GM19240 (cell line): ENCODE results near the gene ACACA.
"Not testable (repeated sequence)": the region's sequence is repeated elsewhere in the genome, so short reads cannot be mapped to it uniquely, and the experiment has no call there.

ENCODE experiments used
- DNase-seq: peaks from one replicate; pipeline ENCODE4 v3.0.0; 2011; ENCODE audit warnings: low spot score; ENCODE audit not compliant: insufficient read length

Gene ACACA

DNA sequence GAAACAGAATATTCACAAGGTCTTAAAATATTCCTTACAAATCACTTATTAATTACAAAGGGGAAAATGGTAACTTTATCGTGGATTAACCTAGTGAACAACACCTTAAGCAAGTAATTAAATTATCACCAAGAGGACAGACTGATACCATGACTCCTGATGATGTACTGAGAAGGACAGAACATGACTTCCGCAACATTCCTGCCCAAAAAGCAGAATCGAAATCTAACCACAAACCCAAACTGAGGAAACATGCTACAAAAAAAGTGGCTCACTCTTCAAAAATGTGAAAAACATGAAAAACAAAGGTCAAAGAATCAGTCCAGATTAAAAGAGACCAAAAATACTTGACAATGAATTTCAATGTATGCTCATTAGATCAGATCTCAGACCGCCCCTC is 306.4 kb downstream of the ACACA start:
- DNase-seq, result no peak

DNA sequence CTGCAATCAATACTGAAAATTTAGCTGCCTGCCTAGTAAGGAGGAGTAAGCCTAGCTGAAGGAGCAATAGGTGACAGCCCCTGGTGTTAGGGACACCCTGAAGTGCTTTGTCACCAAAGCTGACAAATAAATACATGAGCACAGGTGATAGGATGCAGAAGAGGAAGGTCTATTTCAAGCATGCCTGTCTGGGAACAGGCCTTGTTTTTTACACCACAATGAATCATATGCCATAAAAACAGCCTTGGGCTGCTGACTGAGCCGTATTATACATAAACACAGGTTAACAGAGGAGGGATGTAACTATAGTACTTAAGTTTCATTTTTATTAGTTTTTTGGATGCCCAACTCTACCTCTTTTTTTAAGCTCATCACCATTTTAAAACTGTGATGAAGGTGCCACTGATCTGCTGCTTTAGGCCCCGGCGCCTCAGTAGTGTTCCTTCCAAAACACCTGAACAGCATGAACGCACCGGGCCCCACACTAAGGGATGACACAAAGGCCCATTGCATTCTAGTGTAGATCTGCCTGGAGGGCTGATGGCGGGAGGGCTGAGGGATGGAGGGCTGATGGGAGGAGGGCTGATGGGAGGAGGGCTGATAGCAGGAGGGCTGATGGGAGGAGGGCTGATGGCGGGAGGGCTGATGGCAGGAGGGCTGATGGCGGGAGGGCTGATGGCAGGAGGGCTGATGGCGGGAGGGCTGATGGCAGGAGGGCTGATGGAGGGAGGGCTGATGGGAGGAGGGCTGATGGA is 307.5 kb downstream of the ACACA start:
- no peak for DNase-seq

DNA sequence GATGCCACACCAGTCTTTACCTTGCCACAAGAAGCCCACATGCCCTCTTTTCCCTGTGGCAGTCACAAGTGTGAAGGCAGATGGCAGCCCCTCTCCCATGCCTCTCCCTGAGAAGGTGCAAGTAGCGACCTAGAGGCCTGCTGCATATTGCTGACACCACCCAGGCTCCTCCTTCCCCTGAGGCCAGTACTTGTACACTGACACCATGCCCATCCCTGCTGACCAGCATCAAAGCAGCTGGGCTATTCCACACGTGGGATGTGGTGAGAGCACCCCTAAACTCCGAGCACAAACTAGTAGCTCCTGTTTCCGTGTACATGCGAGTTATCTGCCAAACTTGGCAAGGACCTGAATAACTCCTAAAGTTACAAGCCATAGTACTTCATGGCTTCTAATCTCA is 308.5 kb downstream of the ACACA start:
- DNase-seq, result no peak

DNA sequence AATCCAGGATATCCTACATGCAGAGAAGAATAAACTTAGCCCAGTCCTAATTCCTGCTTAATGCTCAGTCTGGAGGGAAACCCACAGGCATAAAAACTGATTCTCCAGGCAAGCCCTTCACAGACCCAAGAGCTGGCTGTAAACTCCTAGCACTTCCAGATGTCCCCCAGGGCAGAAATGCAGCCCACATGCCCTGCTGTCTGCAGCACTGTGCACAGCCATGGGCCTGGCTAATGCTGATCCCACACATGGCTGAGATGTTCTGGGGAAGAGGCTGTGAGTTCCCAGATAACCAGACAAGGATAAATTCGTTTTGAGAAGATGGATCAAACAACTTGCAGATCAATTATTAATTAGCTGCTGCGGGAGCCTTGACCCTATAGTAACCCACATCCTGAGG is 309.5 kb downstream of the ACACA start:
- DNase-seq, result no peak

DNA sequence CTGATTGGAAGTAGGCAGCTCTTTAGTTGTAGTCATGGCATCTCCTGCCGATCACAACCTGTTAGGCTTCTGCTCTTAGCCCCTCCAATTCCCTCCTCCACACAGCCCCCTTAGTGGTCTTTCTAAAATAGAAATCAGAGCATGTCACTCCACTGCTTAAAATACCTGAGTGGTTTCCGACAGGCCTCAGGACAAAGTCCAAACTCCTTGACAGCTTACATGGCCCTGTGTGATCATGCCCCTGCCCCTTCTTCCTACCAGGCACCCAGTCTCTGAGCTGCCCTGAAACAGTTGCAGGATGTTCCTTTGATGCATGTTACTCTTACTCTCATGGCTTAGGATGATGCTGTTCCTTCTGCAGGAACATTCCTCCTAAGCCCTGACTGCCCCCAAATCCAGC is 310.6 kb downstream of the ACACA start:
- DNase-seq, result no peak

DNA sequence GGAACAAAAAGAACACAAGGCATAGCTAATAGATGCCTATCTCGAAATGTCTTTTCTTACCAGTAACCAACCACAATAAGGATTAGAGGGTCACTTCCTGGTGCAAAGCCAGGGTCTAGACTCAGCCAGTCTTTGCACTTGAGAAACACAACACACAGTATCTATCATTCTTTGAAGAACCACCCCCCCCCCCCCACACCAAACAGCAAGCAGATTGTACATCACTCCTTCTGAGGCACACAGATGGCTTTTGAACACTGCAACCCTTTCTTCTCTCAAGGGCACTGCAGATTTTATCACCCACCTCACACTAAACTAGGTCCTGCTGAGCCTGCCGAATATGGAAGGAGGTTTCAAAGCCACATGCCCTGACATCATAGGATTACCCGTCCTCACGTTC is 312.2 kb downstream of the ACACA start:
- DNase-seq, result no peak

DNA sequence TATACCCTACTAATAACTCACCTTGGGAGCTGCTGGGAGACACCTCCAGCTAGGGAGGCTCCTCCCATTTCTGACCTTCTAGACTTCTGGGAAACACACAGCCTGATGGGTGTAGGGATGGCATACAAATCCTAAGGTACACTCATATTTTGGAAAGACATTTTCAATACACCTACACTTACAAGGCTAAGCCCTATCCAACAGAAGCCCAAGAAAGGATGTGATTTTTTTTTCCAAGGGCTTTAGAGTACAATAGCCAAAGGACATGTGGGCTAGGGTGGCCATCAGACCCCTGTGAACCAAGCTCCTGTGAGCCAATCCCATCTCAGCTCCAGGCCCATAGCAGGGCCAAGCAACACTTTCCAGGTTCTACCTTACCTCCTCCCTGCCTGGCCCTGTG is 313.9 kb downstream of the ACACA start:
- no peak for DNase-seq

DNA sequence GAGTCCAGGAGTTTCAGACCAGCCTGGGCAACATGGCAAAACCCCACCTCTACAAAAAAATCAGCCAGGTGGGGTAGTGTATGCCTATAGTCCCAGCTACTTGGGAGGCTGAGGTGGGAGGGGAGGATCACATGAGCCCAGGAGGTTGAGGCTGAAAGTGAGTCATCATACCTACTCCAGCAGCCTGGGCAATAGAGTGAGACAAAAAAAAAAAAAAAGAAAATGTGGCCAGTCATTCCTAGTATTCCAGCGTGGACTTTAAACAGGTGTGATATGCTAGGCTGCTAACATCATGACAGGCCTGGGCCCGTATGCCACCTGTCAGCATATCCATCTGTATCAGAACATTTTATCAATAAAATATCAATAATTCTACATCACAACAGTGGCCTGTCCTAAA is 314.6 kb downstream of the ACACA start:
- no peak for DNase-seq

DNA sequence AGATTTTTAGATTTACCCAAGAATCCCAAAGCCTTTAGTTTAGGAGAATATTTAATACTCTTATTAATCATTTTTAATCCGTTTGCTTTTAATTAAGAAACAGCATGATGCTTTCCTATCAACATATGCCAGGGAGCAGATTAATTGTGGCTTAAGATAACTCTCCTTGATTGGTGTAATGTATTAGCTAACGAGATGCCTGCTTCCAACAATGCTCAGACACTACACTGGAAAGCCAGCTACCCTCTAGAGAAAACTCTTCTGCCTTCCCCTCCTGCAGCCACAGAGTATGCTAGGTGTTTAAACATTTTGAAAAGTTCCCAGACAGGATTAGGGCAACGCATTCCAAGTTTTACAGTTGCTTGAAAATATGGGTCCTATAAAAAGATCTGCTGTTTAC is 315.7 kb downstream of the ACACA start:
- no peak for DNase-seq

DNA sequence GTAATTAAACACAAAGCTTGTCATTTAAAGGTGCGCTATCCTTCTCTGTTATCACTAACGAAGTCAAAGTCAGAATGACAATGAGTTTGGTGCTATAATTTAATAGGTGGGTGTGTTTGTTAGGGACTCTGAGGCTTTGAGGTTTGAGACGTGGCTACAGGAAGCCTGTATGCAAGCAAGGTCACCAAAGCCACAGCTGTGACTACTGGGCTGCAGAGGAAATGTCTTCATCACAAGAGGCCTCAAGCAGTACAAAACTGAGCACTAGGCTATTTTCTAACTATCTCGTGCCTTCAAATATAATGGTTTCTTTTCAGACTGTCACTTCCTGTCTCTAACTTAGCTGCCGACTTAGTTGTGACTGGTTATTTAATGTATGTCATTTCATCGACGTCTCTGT is 316.7 kb downstream of the ACACA start:
- peak; percentile 26 for DNase-seq

DNA sequence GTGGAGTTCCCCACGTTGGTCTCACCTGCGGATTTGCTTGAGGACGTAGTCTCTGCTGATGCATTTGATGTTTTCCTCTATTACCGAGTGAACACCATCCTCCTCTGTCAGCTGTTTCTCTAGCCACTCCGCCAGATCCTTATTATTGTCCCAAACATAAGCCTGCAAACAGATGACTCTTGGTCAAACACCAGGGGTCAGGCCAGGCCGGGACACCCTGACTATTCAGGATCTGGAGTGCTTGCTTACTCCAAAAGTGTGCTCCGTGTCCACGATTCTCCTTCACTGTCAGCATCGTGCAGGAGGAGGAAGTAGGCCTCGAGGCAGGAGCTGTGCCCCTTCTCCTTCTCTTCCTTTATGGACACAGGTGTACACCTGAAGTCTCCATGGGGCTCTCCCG is 317.7 kb downstream of the ACACA start:
- no peak for DNase-seq

DNA sequence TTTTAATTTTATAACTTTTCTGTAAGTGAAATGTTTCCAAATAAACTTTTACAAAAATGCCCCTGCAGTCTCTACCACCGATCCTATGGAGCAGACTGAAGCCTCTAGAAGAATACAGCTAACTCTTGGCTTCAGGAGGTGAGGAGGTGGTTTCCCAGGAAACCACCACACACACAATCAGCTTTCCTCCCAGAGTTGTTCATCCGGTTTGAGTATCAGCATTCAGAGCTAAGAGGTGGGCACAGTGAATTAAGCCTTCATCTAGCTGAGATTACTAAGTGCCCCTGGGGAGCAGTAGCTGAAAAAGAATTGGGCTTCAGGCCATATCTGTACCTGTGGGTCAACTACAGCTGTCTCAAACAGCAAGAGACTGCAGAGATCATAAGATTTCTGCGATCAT is 318.2 kb downstream of the ACACA start:
- no peak for DNase-seq

DNA sequence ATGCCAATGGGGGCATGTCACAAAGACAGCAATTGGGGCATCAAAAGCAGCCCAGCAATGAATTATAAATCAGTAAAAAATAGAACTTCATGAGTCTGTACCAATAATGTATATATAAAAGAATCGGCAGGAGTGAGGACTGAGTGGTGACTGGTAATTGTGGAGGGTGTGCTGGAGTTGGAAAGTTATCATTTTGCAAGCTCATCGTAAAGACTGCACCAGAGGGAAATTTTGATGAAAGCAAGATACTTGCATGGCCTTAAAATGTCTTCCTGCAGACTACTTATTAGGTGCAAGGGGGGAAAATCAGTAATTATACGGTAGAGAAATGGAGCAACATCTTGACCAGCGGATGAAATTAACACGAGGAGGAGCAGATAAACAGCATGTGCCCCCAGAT is 319.0 kb downstream of the ACACA start:
- no peak for DNase-seq

DNA sequence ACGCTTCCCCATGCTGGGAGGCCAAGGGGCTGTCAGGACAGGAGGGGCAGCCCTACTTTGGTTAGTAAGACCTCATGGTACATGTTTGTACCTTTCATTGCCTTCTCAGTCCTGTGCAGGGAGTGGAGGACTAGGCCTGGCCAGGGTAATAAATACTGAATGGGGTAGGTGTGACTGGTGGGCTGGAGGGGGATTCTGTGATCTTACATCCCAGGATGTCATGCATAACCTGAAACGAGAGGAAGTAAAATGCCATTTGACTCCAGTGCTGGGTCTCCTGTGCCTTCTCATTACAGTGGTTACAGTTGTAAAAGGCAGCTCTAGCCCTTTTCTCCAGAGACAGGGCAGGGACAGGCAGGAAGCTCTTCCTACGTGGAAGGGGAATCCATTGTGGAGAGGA is 319.7 kb downstream of the ACACA start:
- no peak for DNase-seq

DNA sequence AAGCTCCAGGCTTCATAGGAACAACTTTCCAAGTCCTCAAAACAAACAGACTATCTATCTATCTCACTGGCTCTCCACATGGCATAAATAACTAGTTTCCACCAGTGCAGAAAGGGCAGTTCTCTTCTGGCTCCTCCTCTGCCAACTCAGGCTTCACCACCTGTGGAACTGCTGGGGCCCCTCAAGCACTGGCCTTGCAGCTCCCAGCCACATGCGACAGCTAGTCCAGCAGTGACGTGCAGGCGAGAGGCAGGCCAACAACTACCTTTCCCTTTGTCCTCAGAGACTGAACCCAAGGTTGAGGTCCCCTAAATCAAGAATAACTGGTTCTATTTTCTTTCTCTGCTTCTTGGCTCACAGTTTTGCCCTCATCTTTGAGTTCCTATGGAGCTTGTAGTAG is 320.3 kb downstream of the ACACA start:
- no peak for DNase-seq

DNA sequence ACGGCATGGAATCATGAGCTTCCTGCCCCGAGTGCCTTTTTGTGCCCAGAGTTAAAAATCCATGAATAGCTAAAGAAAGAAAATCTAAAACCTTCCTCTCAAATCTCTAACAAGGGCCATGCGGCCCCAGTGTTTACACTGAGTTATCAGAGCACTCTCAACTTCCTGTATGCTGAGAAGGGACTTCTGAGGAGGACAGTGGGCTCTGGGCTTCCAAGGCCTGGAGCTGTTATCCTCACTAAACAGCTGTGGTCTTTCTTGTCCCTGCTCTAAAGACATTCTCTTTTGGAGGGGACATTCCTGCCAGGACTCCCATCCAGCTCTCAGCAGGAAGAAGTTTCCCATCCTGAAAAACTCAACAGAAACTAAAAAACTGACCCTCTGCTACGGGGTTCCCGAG is 322.3 kb downstream of the ACACA start:
- DNase-seq, result no peak

DNA sequence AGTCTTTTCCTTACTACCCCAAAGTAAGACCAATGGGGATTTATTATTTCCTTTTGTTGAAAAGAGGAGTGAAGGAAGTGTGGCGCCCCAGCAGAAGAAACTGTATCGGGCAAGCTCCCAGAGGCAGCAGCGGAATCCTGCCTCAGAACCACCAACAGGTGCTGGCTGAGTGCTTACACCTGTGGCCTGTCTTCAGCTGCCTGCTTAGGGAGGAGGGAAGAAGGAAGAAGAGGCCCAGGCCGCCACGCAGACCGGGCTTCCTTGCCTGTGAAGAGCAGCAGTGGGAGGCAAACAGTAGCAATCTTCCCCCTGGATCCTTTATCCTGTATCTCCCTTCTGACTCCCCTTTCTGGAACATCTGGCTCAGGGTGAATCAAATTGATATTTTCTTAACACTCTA is 323.2 kb downstream of the ACACA start:
- no peak for DNase-seq

DNA sequence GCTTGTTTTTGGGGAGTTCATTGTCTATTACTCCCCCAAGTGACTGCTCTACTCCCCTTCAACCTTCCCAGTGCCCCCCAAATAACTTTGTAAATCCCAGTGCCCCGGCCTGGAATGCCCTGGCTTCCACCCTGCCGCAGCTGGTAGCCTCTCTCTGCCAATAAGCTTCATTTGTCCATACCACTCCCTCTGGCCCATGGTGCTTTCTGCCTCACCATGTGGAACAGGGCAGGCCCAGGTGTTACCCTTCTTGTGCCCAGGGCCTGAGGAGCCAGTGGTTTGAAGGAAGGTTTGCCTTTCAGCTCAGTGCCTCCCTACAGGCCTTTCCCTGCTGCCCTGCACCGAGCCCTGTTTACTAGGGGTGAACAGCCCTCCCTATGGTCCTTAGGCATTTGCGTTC is 323.7 kb downstream of the ACACA start:
- no peak for DNase-seq

DNA sequence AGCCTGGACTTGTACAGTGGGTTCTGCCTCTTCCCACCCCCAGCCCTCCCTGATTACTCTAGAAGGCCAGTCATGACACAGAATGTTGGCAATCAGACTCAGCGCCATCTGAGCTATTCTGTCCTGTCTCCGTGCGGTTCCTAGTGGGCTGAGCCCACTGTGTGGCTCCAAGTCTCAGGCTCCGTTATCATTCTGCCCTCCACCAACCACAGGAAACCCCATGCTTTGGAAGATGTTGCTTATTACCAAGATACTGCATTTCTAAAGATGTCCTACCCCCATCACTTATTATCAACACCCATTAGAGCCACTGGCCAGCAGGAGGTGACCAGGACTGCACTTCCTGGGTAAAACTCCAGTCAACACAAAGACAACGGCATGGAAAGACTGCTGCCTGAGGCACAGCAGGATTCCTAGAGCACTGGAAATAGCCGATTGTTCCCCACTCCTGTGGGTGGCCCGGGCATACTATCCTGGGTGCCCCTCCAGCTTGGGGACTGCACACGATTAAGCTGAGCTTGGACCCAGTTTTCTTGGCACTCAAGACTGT is 324.2 kb downstream of the ACACA start:
- DNase-seq, result no peak

DNA sequence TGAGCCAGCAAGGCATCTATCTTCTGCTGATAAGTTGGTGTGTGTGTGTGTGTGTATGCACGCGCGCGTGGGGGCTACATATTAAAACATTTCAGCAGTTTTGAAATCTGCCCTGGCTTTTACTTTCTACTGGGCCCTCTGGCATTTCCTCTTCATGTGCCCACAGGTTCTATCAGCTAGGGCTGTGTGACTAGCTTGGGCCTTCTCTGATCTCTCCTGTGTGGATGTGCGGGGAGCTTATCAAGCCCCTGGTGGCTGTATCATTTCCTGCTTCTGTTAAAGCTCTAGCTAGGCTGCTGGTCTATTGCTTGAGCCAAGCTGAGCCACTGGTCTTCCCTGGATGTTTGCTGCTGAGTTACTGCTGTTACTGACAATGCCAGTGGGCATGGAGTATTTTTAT is 325.3 kb downstream of the ACACA start:
- no peak for DNase-seq

DNA sequence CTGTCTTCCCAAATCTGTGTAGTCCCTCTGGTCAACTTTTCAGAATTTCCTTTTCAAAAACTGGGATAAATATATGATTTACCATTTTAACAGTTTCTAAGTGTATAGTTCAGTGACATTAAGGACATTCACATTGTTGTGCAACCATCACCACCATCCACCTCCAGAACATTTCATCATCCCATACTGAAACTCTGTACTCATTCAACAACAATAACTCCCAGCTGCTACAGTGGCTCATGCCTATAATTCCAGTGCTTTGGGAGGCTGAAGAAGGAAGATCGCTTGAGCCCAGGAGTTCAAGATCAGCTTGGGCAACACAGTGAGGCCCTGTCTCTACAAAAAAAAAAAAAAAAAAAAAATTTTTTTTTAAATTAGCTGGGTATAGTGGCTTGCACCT is 326.9 kb downstream of the ACACA start:
- DNase-seq, result no peak

DNA sequence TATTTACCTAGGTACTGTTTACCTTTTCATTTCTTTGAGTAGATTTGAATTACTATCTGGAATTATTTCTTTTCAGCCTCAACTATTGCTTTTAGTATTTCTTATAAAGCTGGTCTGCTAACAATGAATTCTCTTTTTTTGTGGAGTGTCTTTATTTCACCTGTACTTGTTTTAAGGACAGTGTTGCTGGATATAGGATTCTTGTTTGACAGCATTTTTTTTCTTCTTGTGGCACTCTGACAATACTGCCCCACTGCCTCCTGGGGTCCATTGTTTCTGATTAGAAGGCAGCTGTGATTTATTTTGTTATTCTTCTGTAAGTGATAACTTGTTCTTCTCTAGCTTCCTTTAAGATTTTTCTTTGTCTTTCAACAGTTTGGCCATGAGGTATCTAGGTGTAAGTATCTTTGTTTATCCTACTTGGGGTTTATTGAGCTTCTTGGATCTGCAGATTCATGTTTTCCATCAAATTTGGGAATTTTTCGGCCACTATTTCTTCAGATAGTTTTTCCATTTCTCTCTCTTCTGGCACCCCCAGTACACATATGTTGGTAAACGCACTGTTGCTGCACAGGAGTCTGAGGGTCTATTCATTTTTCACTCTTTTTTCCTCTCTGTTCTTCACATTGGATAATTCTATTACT is 327.4 kb downstream of the ACACA start:
- no peak for DNase-seq

DNA sequence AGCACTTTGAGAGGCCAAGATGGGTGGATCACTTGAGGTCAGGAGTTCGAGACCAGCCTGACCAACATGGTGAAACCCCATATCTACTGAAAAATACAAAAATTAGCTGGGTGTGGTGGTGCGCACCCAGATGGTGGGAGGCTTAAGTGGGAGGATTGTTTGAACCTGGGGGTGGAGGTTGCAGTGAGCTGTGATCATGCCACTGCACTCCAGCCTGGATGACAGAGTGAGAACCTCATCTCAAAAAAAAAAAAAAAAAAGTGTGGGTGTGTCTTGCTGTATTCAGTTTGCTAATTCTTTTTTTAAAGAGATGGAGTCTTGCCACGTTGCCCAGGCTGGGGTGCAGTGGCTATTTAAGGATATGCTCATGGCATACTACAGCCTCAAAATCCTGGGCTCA is 333.2 kb downstream of the ACACA start:
- DNase-seq, result not testable (repeated sequence)
